Stimulated activated CD8-positive, alpha-beta memory T cell treated with anti-CD3 and anti-CD28 coated beads, Interleukin-4, amount 100 ng/mL, for 4 hours (primary cell): ENCODE results near the gene LGR4.

Experiments used
- DNase-seq, 2 donors: peaks; one replicate each; pipeline ENCODE4 v3.0.0-alpha.2; 2020; ENCODE audit warnings: low read depth in 2 of 2, low spot score in 1 of 2

Gene LGR4

DNA sequence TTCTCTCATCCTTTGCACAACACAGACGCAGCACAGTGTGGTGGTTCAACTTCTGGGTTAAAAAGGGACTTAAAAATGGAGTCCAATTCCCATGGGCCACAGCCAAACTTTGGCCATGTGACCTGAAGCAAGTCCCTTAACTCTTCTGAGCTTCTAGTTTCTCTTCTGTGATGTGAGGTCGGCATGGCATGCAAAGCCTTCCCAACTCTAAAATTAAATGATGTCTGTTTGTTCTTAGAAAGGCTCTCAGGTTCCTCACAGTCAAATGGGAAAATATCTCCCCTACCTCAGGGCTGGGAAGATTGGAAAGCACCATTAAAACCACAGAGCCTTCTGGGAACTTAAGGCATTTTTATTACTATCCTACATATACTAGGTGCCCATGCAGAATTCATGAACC, 38.8 kb downstream of the LGR4 start:
- DNase-seq, result no peak

GRCh38 chr11:27431808-27432207, 40.8 kb downstream of the LGR4 start:
- DNase-seq, result no peak

DNA sequence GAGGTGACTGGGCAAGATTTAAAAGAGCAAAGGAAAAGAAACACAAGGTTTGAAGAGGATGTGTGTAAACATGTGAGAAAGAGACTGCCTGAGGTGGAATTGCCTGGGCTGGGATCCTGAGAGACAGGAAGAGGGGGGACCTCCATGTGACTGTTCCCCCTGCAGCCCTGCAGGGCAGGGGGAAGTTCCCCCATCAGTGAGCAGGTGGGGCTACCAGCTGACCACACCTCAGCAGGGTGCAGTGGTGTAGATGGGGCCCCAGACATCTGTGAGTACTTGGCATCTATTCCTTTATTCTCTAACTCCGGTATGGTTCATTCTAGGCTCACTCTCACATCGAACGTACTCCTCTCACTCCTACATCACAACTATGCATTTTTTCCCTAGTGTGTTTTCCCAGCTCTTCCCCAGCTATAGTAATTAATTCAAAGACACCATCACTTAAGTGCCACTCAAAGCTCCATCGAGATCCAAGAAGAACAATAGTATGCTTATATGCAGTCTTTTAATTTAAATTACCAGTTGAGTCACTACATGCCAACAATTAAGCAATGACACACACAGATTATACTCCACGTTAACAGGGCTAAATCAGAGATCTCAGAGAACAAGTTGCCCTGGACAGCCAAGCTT, 42.7 kb downstream of the LGR4 start:
- DNase-seq, result no peak

- DNase-seq, result no peak
Measured at GRCh38 chr11:27427183-27427980, 45.2 kb downstream of the LGR4 start.

DNA sequence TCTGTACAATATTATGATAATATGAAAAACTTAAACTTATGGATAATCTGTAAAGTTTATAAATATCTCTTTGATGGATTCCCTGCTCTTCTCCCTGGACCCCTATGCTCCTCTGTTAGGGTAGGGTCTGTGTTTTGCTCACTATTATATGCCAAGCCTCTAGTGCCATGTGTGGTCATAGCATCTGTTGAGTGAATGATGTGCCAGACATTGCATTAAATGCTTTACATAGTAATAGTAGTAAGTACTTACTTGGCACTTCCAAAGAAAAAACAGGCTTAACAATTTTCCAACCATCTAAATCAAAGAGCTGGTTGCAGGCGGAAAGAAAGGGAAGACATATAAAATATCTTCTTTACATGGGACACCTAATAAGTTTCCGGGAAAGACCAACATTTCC, 46.8 kb downstream of the LGR4 start:
- no peak for DNase-seq

DNA sequence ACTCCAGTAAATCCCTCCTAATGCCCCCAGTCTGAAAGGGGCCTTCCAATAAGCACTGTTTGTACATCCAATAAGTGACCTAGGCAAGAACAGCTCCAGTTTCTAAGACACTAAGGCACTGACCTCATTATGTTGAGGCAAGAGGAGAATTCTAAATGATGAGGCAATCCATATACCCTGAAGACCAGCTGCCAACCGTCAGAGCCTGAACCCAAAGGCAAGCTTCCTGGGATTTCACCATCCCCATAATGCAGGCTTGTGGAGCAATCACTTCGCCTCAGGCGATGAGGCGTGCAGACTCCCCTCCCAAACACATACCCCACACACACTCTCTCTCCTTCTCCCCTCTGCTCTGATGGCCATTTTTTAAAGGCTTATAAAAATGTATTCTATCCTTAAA, 49.5 kb downstream of the LGR4 start:
- DNase-seq, result no peak

DNA sequence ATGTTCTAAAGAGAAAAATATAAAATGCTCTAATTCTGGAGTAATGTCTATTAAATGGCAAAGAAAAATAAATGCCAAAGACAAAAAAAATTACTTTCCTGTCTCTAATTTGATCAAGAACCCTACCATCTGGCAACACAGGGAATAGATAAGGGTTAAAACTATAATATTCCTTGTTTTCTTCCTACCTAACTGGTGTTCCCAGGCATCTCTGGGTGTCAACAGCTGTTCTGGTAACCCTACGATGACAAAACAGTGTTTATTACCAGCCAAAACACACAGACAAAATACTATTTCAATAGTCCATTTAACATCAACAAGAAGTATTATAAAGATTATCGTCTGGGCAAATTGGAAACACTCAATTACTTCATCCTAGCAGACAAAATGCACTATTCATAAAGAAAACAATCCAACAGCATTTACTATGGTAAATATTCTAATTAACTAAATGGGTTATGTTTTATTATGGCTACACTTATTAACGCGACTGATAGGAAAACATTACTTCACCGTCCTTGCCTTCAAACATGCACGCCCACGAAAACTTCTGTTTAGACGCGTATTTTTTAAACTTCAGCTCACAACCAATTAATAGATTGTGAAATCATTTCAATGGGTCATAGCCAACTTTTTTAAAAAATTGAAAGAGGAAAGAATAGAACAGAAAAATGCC, 50.6 kb downstream of the LGR4 start:
- no peak for DNase-seq

DNA sequence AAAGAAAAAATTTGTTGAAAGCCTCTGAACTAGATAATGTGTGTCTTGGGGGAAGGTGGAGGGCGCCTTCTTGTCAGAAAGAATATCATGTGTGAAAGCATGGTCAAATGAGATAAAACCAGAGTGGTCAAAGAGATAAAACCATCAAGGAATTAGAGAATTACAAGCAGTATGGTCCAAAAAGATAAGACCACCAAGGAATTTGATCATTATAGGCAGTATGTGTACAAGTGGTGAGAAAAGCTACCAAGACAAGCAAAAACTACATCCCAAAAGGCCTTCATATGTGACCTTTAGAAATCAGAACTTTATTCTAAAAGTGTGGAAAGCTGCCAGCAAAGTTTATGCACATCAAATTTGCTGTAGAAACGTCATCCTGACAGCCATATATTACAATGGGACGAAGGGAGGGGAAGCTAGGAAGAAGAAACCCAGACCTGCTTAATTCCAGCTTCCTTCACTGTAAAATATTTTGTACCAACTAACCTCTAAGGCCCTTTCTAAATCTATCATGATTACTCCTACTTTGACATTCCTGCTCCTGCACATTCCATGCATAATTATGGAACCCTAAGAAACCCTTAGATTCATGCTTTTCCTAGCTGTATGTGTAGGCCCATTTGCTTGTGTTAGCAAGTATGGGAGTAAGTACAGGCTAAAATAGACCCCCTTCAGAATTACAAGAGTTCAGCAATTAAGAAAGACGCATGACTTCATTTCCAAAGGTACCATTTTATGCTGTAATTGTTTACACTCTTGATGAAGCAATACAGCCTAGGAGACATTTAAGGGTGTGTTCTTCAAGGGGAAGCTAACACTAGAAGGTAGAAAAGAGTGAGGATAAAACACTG, 51.6 kb downstream of the LGR4 start:
- DNase-seq, result no peak

- no peak for DNase-seq
Measured at GRCh38 chr11:27420217-27420616, 52.4 kb downstream of the LGR4 start.

GRCh38 chr11:27418356-27418755, 54.2 kb downstream of the LGR4 start:
- no peak for DNase-seq

DNA sequence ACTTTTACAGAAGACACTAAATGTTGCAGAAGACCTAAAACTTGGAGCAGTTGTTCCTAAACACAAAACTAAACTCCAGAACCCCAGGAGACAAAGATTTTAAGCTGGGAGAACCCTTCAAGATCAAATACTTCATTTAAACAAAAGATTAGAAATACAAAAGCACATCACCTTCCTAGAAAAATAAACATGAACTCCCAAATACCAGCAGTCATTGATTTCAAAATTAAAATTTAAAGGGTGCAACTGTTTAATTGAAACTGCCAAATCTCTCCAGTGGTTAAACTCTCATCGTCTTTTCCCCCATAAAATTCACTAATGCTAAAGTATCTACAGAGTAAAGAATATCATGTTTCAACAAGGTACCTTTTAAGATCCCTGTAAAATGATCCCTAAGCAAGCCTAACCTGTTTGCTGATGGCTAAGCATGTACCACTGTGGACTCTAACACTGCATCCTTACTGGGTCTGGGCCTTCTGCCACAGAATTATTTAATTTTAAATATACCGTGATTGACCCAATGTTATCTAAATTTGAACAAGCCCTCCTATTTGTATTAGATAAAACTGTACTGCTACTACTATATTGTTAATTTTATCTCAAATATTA, 55.9 kb downstream of the LGR4 start:
- no peak for DNase-seq

DNA sequence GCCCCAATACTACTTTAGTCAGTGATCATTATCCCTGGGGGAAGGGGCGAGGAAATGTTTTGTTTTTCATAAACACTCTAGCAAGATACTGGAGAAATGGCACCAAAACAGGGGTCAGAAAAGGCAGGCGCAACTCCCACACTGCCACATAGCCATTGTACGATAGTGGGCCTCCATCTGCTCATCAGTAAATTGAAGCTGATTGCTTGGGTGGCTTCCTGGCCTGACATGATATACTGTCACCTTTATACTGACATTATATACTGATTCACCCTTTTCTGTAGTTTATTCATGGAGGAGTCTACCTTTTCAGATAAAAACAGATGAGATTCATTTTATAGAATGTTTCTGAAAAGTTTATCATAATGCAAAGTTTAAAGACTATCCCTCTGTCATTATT, 57.9 kb downstream of the LGR4 start:
- no peak for DNase-seq

GRCh38 chr11:27413218-27413617, 59.4 kb downstream of the LGR4 start:
- no peak for DNase-seq

DNA sequence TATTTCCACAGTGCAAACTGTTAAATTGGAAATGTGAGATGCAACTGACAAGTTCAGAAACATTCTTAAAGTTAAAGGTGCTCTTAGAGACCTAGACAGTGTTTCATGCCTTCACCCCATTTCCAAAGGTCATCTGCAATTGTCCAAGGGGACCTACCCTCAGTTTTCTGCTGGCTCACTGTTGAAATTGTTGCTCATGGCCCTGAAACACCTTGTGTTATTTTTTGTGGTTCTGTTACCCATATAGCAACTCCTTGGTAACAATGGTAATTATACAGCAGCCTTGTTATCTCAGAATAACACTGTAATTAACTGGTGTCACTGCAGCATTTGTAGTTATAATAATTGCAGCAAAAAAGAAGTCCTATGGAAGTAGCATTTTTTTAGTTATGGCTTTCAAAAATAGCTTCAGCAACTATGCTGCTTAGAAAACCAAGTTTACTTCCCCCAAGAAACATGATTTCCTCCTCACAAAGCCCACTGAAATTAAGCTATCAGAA, 60.3 kb downstream of the LGR4 start:
- DNase-seq, result no peak

DNA sequence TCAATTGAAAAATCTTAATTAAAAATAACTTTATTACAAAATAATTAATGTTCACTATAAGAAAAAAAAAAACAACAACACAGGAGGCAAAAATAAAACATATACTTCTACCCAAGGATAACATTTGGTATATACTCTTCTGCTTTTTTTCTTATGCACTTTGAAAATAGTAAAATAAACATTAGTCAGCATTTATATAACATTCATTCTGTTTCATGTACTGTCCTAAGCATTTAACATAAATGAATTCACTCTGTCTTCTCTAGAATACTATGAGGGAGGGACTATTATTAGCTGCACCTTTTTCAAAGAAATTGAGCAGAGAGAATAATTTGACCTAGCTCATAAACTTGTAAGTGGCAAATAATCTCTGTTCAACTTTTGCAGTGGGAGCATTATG, 61.3 kb downstream of the LGR4 start:
- DNase-seq, result no peak

- DNase-seq, result no peak
Measured at GRCh38 chr11:27410272-27410671, 62.3 kb downstream of the LGR4 start.

DNA sequence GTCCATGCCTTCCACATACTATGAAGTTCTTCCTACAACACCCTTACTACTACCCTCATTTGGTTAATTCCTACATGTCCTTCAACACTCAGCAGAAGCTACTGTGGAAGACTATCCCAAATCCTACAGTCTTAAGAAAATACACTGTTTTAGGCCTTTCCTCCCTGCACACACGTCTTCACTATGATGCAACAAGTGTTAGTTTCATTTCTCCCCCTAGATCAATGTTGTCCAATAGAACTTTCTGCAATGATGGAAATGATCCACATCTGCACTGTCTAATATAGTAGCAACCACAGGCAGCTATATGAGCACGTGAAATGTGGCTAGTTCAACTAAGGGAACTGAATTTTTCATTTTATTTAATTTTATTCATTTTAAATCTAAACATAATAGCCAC, 62.8 kb downstream of the LGR4 start:
- DNase-seq, result no peak

GRCh38 chr11:27409049-27409448, 63.5 kb downstream of the LGR4 start:
- DNase-seq, result no peak

GRCh38 chr11:27408246-27408800, 64.3 kb downstream of the LGR4 start:
- no peak for DNase-seq

GRCh38 chr11:27406498-27407354, 65.9 kb downstream of the LGR4 start:
- no peak for DNase-seq
